SK-N-SH (cell line): Measurements from ENCODE around the gene FAM229B. TPM values are rescaled to one million over a fixed set of nuclear protein-coding genes. Genes with fewer than 3 reads are reported as not detected.
"Not testable (repeated sequence)": the region's sequence is repeated elsewhere in the genome, so short reads cannot be mapped to it uniquely, and the experiment has no call there.

ENCODE experiments used
- CTCF ChIA-PET: fragments of 300-600, 350-600 bp; formaldehyde crosslinking; extraction: SDS; loops from one replicate; lab custom pipeline; 2021; lab: Yijun Ruan, JAX
- POLR2A ChIA-PET: fragments of 350-600 bp; sonication (Branson Sonifier 250); formaldehyde crosslinking; extraction: SDS; loops from one replicate; lab custom pipeline; 2020; ENCODE audit warnings: antibody characterized with exemption, inconsistent platforms; lab: Yijun Ruan, JAX
- DNase-seq: peaks from one replicate; pipeline ENCODE4 v3.0.0; 2012
- H2AFZ ChIP-seq: fragments of 200-600 bp; sonication (generic); 2 replicates; pipeline ENCODE4 v1.8.1; 2016; ENCODE audit warnings: antibody characterized with exemption, mild to moderate bottlenecking, low read depth
- H3F3A ChIP-seq: fragments of 200-600 bp; sonication (generic); replicated peaks from 2 replicates; pipeline ENCODE3; 2016; ENCODE audit warnings: antibody characterized with exemption, mild to moderate bottlenecking; ENCODE audit not compliant: insufficient read depth
- H3K27ac ChIP-seq, 2 experiments: fragments of 200-500 bp in 1 of 2; fragments of 200-600 bp in 1 of 2; sonication (Bioruptor generic) in 1 of 2; sonication (generic), shearing (Covaris generic) in 1 of 2; 2 replicates each; pipeline versions ENCODE4 v1.5.1 to v1.6.1; 2014 to 2016; ENCODE audit warnings: low read depth in 2 of 2, inconsistent platforms in 1 of 2, low read length in 1 of 2, mild to moderate bottlenecking in 1 of 2, mixed read lengths in 1 of 2
- H3K27me3 ChIP-seq: fragments of 200-600 bp; sonication (generic), shearing (Covaris generic); 2 replicates; pipeline ENCODE4 v1.6.1; 2016; ENCODE audit warnings: mixed run types; ENCODE audit not compliant: insufficient read depth
- H3K36me3 ChIP-seq, 2 experiments: fragments of 200-500 bp in 1 of 2; fragments of 200-600 bp in 1 of 2; sonication (Bioruptor generic) in 1 of 2; sonication (generic) in 1 of 2; replicated peaks in 1 of 2; 2 replicates each; pipeline versions ENCODE3 to v1.5.1; 2014 to 2016; ENCODE audit warnings: low read length in 1 of 2, mild to moderate bottlenecking in 1 of 2; ENCODE audit not compliant: insufficient read depth in 2 of 2, control insufficient read depth in 1 of 2
- H3K4me1 ChIP-seq, 2 experiments: fragments of 200-500 bp in 1 of 2; fragments of 200-600 bp in 1 of 2; sonication (Bioruptor generic) in 1 of 2; sonication (generic), shearing (Covaris generic) in 1 of 2; 2 replicates each; pipeline versions ENCODE4 v1.5.1 to v1.6.1; 2014 to 2016; ENCODE audit warnings: low read depth in 1 of 2, low read length in 1 of 2, mixed run types in 1 of 2; ENCODE audit not compliant: insufficient read depth in 2 of 2, control insufficient read depth in 1 of 2
- H3K4me2 ChIP-seq: fragments of 200-600 bp; sonication (generic), shearing (Covaris generic); 2 replicates; pipeline ENCODE4 v1.6.1; 2017; ENCODE audit warnings: mixed run types
- H3K4me3 ChIP-seq, 2 experiments: fragments of 200-500 bp in 1 of 2; fragments of 200-600 bp in 1 of 2; sonication (Bioruptor generic) in 1 of 2; sonication (generic), shearing (Covaris generic) in 1 of 2; 2 replicates each; pipeline versions ENCODE4 v1.5.1 to v1.8.1; 2014 to 2016; ENCODE audit warnings: low read depth in 2 of 2, inconsistent platforms in 1 of 2, low read length in 1 of 2, mild to moderate bottlenecking in 1 of 2, mixed read lengths in 1 of 2, moderate library complexity in 1 of 2
- H3K79me2 ChIP-seq: fragments of 200-600 bp; sonication (generic); 2 replicates; pipeline ENCODE4 v1.8.1; 2017; ENCODE audit warnings: mild to moderate bottlenecking; ENCODE audit not compliant: insufficient read depth
- H3K9ac ChIP-seq: fragments of 200-600 bp; sonication (generic); 2 replicates; pipeline ENCODE4 v1.6.1; 2017; ENCODE audit warnings: mixed run types
- H3K9me2 ChIP-seq: fragments of 200-600 bp; sonication (generic); 2 replicates; pipeline ENCODE4 v1.6.1; 2017; ENCODE audit warnings: mixed run types
- H3K9me3 ChIP-seq: fragments of 200-600 bp; sonication (generic); 2 replicates; pipeline ENCODE4 v1.6.1; 2017; ENCODE audit warnings: mixed run types, mild to moderate bottlenecking, moderate library complexity
- H4K20me1 ChIP-seq: fragments of 200-600 bp; sonication (generic); 2 replicates; pipeline ENCODE4 v1.6.1; 2017; ENCODE audit warnings: mild to moderate bottlenecking, mixed run types; ENCODE audit not compliant: insufficient read depth
- EP300 ChIP-seq, 2 experiments: IDR thresholded peaks; 2 replicates each; pipeline versions ENCODE4 v1.4.0 to v1.6.1; 2012; ENCODE audit warnings: borderline replicate concordance in 1 of 2, low read depth in 1 of 2, low read length in 1 of 2
- FOSL2 ChIP-seq: IDR thresholded peaks from 2 replicates; pipeline ENCODE4 v1.4.0; 2012; ENCODE audit warnings: low read depth, mild to moderate bottlenecking, moderate library complexity, borderline replicate concordance
- NFIC ChIP-seq: IDR thresholded peaks from 2 replicates; pipeline ENCODE4 v1.4.0; 2012; ENCODE audit warnings: borderline replicate concordance
- PBX3 ChIP-seq: IDR thresholded peaks from 2 replicates; pipeline ENCODE4; 2012
- RFX5 ChIP-seq: IDR thresholded peaks from 2 replicates; pipeline ENCODE4 v1.6.1; 2012; ENCODE audit warnings: mild to moderate bottlenecking, improper control_type of control experiment, low read length
- SMC3 ChIP-seq: IDR thresholded peaks from 2 replicates; pipeline ENCODE4 v1.6.1; 2012; ENCODE audit warnings: low read depth, low read length, improper control_type of control experiment
- TCF12 ChIP-seq: IDR thresholded peaks from 2 replicates; pipeline ENCODE4 v1.4.0; 2012
- TEAD4 ChIP-seq: IDR thresholded peaks from 2 replicates; pipeline ENCODE4 v1.4.0; 2012; ENCODE audit warnings: mild to moderate bottlenecking, borderline replicate concordance; ENCODE audit not compliant: insufficient read depth
- YY1 ChIP-seq: IDR thresholded peaks from 2 replicates; pipeline ENCODE4 v1.4.0; 2012; ENCODE audit warnings: low read depth, mild to moderate bottlenecking
- WGBS: methylation state at CpG from one replicate; pipeline ENCODE4 v1.1.6; 2017; ENCODE audit warnings: low lambda C conversion rate; 5-methylcytosine and 5-hydroxymethylcytosine counted together
- polyA plus RNA-seq, 3 experiments: library from polyadenylated mRNA; depleted of rRNA; stranded (reverse); fragments of >200 nt; gene quantifications; 2 replicates each; pipeline ENCODE4 v1.2.3, GENCODE V29; 2012

Gene FAM229B
- polyA plus RNA-seq, 1 of the 3 experiments (the other 2 are of a cell fraction) = 15.9 TPM

DNA sequence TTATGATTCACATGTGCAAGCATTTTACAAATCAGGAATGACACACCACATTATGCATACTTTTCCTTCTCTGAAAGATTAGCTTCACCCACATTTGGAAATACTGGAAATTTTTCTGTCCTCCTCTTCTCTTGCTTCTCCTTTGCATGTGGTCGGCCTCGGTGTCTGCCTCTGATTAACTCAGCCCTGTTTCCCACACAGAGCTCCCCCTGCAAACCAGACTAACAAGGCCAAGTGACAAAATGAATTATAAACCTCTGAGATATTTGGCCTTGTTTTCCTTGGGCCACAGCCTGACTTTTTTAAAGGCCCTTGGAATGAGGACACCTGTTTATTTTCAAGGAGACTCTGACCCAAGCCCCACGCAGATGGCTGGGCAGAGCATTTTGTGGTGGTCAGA, 42.5 kb upstream of the FAM229B start (continued):
- TF ChIP-seq SMC3 = no peak
- peak; percentile 87 for TF ChIP-seq TCF12
- no peak for TF ChIP-seq YY1
- TF ChIP-seq TEAD4 = peak; percentile 48; the same call in 1 of the 2 replicates
- peak in 1 of 2 experiments; percentile 39; a peak in 1 of 4 replicates for TF ChIP-seq EP300 (IDR thresholded peaks at IDR 0.05; ENCODE audit: borderline replicate concordance in 1 of 2, low read depth in 1 of 2, low read length in 1 of 2)
- TF ChIP-seq FOSL2 = 0 out of 2 replicates have a peak, but pooled peaks have one; percentile 2
- peak; percentile 63; the same call in 1 of the 2 replicates for TF ChIP-seq NFIC
- peak; percentile 65 for TF ChIP-seq PBX3

- WGBS = 94% methylated on average over 7 of the region's 25 CpGs
- H3K27ac ChIP-seq, DNase-seq, POLR2A ChIA-PET, H3K4me3 ChIP-seq, H3K9ac ChIP-seq, H3K9me3 ChIP-seq, H3K9me2 ChIP-seq, H3K79me2 ChIP-seq, H3K4me2 ChIP-seq, H3K36me3 ChIP-seq, H2AFZ ChIP-seq, H4K20me1 ChIP-seq, H3K27me3 ChIP-seq, CTCF ChIA-PET, H3K4me1 ChIP-seq: not testable (repeated sequence)
- H3F3A ChIP-seq = peaks cover 23% of the 10 kb centered on the region
Measured at GRCh38 chr6:112047523-112047922, 39.9 kb upstream of the FAM229B start.

DNA sequence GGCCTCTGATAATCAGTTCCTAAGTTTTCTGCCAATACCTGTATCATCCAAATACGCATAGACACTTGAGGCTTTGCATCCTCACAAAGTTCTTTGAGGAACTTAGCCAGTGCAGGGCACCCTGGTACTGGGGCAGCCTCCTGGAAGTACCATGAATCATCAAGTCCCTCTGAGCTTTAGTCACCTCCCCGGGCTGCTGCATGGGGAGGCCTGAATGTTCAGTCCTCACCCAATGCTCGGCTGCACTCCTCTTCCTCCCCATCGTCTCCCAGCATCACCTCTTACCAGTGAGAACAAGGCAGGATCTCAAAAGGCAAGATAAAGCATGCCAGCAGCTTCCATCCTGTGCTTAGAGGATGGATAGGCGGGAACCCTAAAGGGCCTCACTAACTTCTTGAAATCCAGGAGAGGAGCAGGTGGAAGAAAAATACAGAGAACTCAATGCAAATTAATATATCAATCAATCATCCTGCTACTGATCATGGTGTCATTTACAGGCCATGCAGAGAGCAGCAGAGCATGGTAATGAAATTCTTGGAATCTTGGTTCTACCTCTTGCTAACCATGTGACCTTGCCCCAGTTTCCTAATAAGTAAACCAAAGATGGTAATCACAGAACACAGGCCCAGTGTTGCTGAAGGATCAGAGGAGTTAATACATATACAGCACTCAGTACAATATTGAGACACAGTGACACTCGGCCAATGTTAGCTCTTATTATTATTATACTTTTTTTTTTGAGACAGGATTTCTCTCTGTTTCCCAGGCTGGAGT, 38.2 kb upstream of the FAM229B start:
- no peak overlapping the region for H3K4me2 ChIP-seq
- TF ChIP-seq RFX5 = no peak
- no peaks in the 10 kb centered on the region for H3K79me2 ChIP-seq
- H3K27me3 ChIP-seq = no peaks in the 10 kb centered on the region
- no peaks in the 10 kb centered on the region for H3K9me3 ChIP-seq
- H3F3A ChIP-seq = peaks cover 15% of the 10 kb centered on the region
- no peak overlapping the region for H2AFZ ChIP-seq
- ChIA-PET CTCF (interaction anchor here (0.6 to 1.5 kb wide), 6 partner anchors 21 to 714 kb away, joined by 3 to 5 read pairs (median 3); no protein-coding TSS in a partner anchor), POLR2A (interaction anchor here (0.6 kb wide), 1 partner anchor 37 kb away, joined by 3 read pairs; no protein-coding TSS in a partner anchor)
- no peak overlapping the region for H3K4me3 ChIP-seq
- peaks cover 0 to 2% of the 10 kb centered on the region in 2 experiments; a peak in 1 of 4 replicates for H3K4me1 ChIP-seq
- DNase-seq = no peak
- 72% methylated on average over 6 of the region's 6 CpGs for WGBS
- H3K27ac ChIP-seq = no peak overlapping the region
- H3K36me3 ChIP-seq = no peaks in the 10 kb centered on the region
- H4K20me1 ChIP-seq = no peaks in the 10 kb centered on the region
- no peaks in the 10 kb centered on the region for H3K9me2 ChIP-seq
- no peak overlapping the region for H3K9ac ChIP-seq
